ENCODE measurements around the gene FADS1.

DNA sequence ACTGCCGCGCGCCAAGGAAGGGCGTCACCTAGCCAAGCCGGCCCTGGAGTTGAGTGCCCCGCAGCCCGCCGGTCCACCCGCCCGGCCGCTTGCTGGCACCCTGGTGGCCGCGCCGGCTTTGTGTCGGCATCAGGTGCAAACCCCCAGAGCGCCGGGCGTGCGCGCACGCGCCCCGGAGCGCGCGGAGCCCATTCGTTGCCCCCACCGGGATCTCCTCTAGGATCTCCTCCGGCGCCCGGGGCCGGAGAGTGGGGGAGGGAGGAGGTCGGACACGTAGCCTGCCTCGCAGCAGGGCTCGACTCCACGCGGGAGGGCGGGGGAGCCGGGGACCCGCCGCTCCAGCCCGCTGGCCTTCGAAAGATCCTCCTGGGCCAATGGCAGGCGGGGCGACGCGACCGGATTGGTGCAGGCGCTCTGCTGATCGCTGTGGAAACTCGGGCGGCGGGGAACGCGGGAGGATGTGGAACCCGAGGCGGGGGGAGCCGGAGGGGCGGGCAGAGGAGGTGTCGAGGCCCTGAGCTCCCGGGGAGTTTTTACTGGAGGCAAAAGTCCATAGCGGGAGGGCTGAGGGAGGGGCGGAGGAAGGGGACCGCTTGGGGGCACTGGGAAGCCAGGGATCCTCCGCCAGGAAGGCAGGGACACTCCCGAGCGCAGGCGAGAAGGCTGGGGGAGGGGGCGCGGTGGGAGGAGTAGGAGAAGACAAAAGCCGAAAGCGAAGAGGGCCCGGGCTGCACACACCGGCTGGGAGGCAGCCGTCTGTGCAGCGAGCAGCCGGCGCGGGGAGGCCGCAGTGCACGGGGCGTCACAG lies 11.0 kb upstream of the FADS1 start, which contains the start of gene FADS2:
- TF ChIP-seq, protein P1, sequence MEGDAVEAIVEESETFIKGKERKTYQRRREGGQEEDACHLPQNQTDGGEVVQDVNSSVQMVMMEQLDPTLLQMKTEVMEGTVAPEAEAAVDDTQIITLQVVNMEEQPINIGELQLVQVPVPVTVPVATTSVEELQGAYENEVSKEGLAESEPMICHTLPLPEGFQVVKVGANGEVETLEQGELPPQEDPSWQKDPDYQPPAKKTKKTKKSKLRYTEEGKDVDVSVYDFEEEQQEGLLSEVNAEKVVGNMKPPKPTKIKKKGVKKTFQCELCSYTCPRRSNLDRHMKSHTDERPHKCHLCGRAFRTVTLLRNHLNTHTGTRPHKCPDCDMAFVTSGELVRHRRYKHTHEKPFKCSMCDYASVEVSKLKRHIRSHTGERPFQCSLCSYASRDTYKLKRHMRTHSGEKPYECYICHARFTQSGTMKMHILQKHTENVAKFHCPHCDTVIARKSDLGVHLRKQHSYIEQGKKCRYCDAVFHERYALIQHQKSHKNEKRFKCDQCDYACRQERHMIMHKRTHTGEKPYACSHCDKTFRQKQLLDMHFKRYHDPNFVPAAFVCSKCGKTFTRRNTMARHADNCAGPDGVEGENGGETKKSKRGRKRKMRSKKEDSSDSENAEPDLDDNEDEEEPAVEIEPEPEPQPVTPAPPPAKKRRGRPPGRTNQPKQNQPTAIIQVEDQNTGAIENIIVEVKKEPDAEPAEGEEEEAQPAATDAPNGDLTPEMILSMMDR (IDR thresholded peaks at IDR 0.05; ENCODE audit: low read depth, low read length, poor library complexity, severe bottlenecking), result no peak
- no peak for TF ChIP-seq EZH2phosphoT487 (IDR thresholded peaks at IDR 0.05; ENCODE audit: borderline replicate concordance, low read length)
